GM12875 (cell line): Measurements from ENCODE around the gene ZNF335.

Experiments used
- H3K4me3 ChIP-seq: one replicate; pipeline ENCODE4 v1.5.1; 2011; ENCODE audit warnings: low read depth, low read length, control low read depth
- TF ChIP-seq, protein P1 (sequence below): IDR thresholded peaks from 2 replicates; pipeline ENCODE4 v1.5.1; 2011; ENCODE audit warnings: low read depth, mild to moderate bottlenecking, control low read depth, inconsistent platforms, low read length, moderate library complexity, borderline replicate concordance; ENCODE audit not compliant: insufficient read depth

The ZNF335 gene

DNA sequence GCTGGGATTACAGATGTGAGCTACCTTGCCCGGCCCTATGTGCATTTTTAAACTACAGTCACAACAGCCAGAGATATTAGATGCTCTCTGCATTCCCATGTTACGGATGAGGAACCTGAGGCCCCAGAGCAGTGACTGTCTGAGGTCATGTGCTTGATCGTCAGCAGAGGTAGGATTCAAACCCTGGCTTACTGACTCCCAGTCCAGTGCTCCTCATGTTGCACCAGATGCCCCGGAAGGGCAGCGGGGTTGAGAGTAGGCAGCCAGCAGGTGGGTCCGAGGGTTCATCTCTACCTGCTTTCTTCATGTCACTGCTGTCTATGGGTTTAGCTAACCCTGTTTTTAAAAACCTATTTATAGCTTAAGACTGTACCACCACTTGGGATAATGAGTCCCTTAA is 9.3 kb upstream of the ZNF335 start:
- TF ChIP-seq, protein P1, sequence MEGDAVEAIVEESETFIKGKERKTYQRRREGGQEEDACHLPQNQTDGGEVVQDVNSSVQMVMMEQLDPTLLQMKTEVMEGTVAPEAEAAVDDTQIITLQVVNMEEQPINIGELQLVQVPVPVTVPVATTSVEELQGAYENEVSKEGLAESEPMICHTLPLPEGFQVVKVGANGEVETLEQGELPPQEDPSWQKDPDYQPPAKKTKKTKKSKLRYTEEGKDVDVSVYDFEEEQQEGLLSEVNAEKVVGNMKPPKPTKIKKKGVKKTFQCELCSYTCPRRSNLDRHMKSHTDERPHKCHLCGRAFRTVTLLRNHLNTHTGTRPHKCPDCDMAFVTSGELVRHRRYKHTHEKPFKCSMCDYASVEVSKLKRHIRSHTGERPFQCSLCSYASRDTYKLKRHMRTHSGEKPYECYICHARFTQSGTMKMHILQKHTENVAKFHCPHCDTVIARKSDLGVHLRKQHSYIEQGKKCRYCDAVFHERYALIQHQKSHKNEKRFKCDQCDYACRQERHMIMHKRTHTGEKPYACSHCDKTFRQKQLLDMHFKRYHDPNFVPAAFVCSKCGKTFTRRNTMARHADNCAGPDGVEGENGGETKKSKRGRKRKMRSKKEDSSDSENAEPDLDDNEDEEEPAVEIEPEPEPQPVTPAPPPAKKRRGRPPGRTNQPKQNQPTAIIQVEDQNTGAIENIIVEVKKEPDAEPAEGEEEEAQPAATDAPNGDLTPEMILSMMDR = no peak
- no peak overlapping the region for H3K4me3 ChIP-seq

DNA sequence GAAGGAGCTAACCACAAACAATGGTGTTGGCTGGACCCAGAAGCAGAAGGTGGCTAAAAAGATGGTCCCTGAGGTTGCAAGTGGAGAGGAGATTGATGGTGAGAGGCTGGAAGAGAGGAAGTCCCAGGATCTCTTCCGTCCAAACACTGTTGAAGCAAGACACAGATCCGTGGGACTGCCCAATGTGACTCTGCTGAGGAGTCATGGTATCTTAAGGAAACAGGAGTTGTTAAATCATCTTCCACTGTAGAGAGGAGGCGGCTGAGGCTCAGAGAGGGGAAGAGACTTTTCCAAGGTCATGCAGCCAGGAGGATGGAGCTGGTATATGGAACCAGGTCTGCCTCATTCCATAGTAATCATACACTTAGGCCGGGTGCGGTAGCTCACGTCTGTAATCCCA is 4.1 kb upstream of the ZNF335 start:
- TF ChIP-seq, protein P1 = no peak
- no peak overlapping the region for H3K4me3 ChIP-seq

DNA sequence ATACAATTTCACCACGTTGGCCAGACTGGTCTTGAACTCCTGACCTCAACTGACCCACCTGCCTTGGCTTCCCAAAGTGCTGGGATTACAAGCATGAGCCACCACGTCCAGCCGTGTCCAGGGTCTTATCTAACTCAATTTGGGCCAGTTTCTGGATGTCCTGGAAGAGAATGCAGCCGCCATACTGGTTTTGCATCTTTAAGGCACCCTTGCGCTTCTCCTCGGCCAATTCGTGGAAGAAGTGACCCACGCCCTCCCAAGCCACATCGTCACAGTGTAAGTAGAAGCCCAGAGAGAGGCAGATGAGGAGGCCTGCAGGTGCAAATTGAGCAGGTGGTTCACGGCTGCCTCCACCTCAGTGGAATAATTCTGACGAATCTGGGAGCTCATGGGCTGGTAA is 3.7 kb upstream of the ZNF335 start:
- TF ChIP-seq, protein P1 = no peak

DNA sequence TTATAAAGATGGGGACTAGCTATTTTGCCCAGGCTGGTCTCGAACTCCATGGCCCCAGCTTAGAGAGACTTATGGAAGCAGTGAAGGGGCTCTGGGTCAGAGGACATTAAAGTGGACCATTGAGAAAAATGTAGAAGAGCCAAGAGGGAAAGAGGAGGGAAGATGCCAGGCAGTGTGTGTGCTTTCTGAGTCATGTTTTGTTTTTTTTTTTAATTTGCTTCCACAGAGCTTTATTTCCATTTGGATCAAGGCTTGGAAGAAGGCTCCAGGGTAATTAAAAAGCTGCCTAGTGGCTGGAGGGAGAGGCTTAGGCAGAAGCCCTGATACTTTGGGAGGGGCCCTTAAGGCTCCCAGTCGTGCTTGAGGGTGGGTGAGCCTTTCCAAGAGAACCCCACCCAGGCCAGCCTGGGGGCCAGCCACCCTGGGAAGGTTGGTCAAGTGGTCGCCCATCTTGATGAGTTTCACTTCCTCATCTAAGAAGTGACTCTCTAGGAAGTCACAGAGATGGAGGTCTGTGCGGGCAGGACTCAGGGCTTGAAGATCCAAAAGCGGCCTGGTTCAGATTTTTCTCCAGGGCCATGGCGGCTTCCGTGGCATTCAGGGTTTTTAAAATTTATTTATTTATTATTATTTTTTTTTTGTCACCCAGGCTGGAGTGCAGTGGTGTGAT is 3.0 kb upstream of the ZNF335 start:
- TF ChIP-seq, protein P1 = no peak
- H3K4me3 ChIP-seq = no peak overlapping the region

More for the DNA sequence above, 3.7 kb upstream of the ZNF335 start:
- no peak overlapping the region for H3K4me3 ChIP-seq

DNA sequence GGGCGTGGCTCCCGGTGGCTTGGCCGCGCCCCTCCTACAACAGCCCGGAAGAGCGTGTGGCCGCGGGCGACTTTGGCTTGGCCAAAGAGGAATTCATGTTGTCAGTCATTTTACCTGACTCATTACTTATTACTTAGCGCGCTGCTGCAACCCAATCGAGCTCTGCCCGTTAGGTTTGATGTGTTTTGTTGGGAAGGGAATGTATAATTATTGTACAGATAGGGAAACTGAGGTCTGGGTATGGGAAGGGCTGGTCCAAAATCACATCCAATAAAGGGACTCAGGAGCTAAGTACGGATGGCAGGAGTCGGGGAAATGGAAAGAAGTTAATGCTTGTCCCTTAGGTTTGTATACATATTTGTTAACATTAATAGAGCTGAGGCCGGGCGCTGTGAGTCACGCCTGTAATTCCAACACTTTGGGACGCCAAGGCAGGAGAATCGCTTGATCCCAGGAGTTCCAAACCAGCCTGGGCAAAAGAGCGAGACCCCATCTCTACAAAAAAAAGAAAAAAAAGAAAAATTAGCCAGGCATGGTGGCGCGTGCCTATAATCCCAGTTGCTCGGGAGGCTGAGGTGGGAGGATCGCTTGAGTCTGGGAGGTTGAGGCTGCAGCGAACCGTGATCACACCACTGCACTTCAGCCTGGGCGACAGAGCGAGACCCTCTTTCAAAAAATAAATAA is 639 bp upstream of the ZNF335 start:
- TF ChIP-seq, protein P1 = no peak
- H3K4me3 ChIP-seq = peak overlapping the region; percentile 22

DNA sequence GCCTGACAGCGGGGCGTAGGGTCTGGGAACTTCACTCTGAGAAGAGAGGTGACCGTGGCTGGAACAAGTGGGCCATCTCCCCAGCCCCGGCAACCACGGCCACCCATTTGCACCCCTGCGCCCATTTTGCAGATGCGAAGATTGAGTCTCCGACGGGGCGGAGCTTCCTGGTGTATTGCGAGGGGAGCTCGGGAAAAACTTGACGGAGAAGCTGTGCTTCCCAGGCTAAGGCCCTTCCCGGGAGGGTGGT is 653 bp downstream of the ZNF335 start:
- H3K4me3 ChIP-seq = peak overlapping the region; percentile 92
- TF ChIP-seq, protein P1 = no peak
